NT2/D1 (cell line): ENCODE measurements around the gene TACR1.

Experiments
- DNase-seq: peaks from one replicate; pipeline ENCODE4 v3.0.0-alpha.2; 2011; ENCODE audit warnings: low read depth, low spot score
- H3K27me3 ChIP-seq: 2 replicates; pipeline ENCODE4 v1.6.0; 2011; ENCODE audit warnings: mild to moderate bottlenecking; ENCODE audit not compliant: insufficient read length, insufficient read depth
- H3K36me3 ChIP-seq: 2 replicates; pipeline ENCODE4 v1.6.1; 2011; ENCODE audit warnings: mild to moderate bottlenecking, low read length, mixed read lengths; ENCODE audit not compliant: insufficient read depth, insufficient read length
- H3K4me1 ChIP-seq: 2 replicates; pipeline ENCODE4 v1.5.1; 2011; ENCODE audit not compliant: insufficient read depth, insufficient read length
- H3K4me3 ChIP-seq: 2 replicates; pipeline ENCODE4 v1.5.1; 2011; ENCODE audit warnings: low read depth; ENCODE audit not compliant: insufficient read length
- H3K9ac ChIP-seq: 2 replicates; pipeline ENCODE4 v1.6.0; 2011; ENCODE audit warnings: low read depth; ENCODE audit not compliant: insufficient read length
- H3K9me3 ChIP-seq: 2 replicates; pipeline ENCODE4 v1.5.1; 2011; ENCODE audit warnings: mild to moderate bottlenecking, low read length; ENCODE audit not compliant: insufficient read depth
- SUZ12 ChIP-seq: IDR thresholded peaks from 2 replicates; pipeline ENCODE4 v1.6.1; 2011; ENCODE audit not compliant: insufficient read length, insufficient read depth; ENCODE audit errors: extremely low read depth
- YY1 ChIP-seq: IDR thresholded peaks from 2 replicates; pipeline ENCODE4 v1.6.1; 2011; ENCODE audit not compliant: insufficient read length, insufficient read depth
- ZNF274 ChIP-seq: IDR thresholded peaks from 2 replicates; pipeline ENCODE4 v1.6.1; 2011; ENCODE audit warnings: mild to moderate bottlenecking, low read depth, low read length

Gene TACR1

DNA sequence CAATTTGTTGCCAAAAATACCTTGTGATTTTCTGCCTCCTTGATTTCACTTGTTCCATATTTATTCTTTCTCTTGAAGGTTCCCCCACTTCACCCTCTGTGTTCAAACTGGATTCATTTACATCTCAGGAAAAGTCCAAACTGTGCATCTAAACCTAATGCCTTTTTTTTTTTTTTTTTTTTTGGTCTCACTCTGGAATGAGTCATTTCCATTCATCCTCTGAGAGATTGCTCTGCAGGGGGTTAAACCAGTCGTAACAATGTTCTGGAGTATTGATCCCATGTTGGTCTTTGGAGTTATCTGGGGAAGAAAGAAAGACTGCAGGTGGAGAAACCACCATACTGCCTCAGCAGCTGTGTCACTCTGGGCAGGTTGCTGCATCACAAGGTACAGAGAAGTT lies 119.7 kb downstream of the TACR1 start:
- DNase-seq, result no peak

GRCh38 chr2:75077909-75078308 lies 121.4 kb downstream of the TACR1 start:
- no peak overlapping the region for H3K9ac ChIP-seq
- no peaks in the 10 kb centered on the region for H3K27me3 ChIP-seq
- DNase-seq, result no peak
- no peak overlapping the region for H3K4me3 ChIP-seq
- no peak for TF ChIP-seq YY1
- TF ChIP-seq SUZ12, result no peak
- no peak for TF ChIP-seq ZNF274
- no peaks in the 10 kb centered on the region for H3K4me1 ChIP-seq
- H3K36me3 ChIP-seq, result no peaks in the 10 kb centered on the region
- no peaks in the 10 kb centered on the region for H3K9me3 ChIP-seq

More for the DNA sequence above, 119.7 kb downstream of the TACR1 start:
- TF ChIP-seq YY1, result no peak
- TF ChIP-seq ZNF274, result no peak
- TF ChIP-seq SUZ12, result no peak
- H3K4me1 ChIP-seq, result no peaks in the 10 kb centered on the region
- no peaks in the 10 kb centered on the region for H3K36me3 ChIP-seq
- no peak overlapping the region for H3K4me3 ChIP-seq
- H3K9me3 ChIP-seq, result no peaks in the 10 kb centered on the region
- no peaks in the 10 kb centered on the region for H3K27me3 ChIP-seq
- no peak overlapping the region for H3K9ac ChIP-seq

DNA sequence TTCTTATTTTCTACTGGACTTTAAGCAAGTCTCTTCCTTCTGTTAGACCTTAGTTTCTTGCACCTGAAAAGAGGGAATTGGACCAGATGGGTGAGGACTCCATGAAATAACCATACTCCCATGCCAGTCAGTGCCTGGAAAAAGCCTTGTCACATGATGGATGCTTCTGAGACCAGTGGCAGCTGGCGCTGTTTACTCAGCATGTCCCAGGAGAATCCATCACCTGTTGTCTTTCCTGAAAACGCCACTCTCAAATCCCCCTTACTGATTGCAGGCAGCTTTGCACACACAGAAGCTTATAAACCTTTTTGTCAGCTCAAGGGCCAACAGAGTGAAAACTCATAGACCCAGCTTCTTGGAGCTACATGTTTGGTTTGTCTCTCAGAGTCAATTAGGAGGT lies 123.2 kb downstream of the TACR1 start:
- H3K4me1 ChIP-seq, result no peaks in the 10 kb centered on the region
- no peak for DNase-seq

DNA sequence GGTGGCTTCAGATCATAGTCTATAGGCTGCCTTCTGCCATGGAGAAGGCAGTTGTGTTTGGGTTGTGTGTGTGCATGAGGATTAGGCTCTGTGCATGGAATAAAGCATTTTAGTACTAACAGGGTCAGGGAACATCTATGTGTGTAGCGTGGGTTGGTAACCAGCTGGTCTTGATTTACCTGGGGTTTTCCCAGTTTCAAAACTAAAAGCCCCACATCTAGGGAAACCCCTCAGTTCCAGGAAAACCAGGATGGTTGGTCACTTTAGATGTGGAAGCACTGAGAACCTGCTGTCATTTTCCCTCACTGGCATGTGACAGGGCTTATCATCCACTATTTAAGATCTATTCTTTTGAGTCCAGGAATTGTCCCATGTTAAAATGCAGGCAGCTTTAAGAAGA lies 124.6 kb downstream of the TACR1 start:
- TF ChIP-seq ZNF274, result no peak
- DNase-seq, result no peak
- Histone ChIP-seq H3K9ac (no peak overlapping the region), H3K9me3 (no peaks in the 10 kb centered on the region), H3K4me1 (no peaks in the 10 kb centered on the region), H3K27me3 (no peaks in the 10 kb centered on the region), H3K4me3 (no peak overlapping the region), H3K36me3 (no peaks in the 10 kb centered on the region)

More for the DNA sequence above, 123.2 kb downstream of the TACR1 start:
- H3K9me3 ChIP-seq, result no peaks in the 10 kb centered on the region
- no peak overlapping the region for H3K9ac ChIP-seq
- no peaks in the 10 kb centered on the region for H3K36me3 ChIP-seq
- H3K4me3 ChIP-seq, result no peak overlapping the region
- H3K27me3 ChIP-seq, result no peaks in the 10 kb centered on the region
- TF ChIP-seq SUZ12 (no peak), YY1 (no peak), ZNF274 (no peak)

DNA sequence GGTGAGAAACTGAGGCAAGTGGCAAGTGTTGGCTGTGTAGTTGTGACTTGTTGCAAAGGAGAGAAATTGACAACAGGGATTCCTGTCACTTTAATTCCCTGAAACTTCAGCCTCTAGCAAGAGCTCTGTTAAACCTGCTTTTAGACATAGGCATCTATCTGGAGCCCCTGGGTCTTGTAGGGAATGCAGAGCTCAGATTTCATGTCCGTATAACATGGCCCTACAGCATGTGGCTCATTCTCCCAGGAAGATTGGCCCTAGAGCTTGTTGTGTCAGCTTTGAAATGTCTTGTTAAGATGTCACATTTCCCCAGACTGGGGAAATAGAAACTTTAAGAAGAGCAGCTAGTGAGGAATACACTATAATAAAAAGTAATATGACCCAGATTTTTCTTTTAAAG lies 125.1 kb downstream of the TACR1 start:
- H3K4me3 ChIP-seq, result no peak overlapping the region
- no peaks in the 10 kb centered on the region for H3K9me3 ChIP-seq
- TF ChIP-seq SUZ12, result no peak
- no peak for TF ChIP-seq YY1
- TF ChIP-seq ZNF274, result no peak
- H3K9ac ChIP-seq, result no peak overlapping the region
- DNase-seq, result no peak
- no peaks in the 10 kb centered on the region for H3K36me3 ChIP-seq
- no peaks in the 10 kb centered on the region for H3K4me1 ChIP-seq
- no peaks in the 10 kb centered on the region for H3K27me3 ChIP-seq

GRCh38 chr2:75071766-75072165 lies 127.6 kb downstream of the TACR1 start:
- Histone ChIP-seq H3K27me3 (no peaks in the 10 kb centered on the region), H3K4me3 (no peak overlapping the region), H3K36me3 (no peaks in the 10 kb centered on the region), H3K9me3 (no peaks in the 10 kb centered on the region), H3K4me1 (no peaks in the 10 kb centered on the region), H3K9ac (no peak overlapping the region)
- TF ChIP-seq ZNF274 (no peak), YY1 (no peak), SUZ12 (no peak)
- no peak for DNase-seq

DNA sequence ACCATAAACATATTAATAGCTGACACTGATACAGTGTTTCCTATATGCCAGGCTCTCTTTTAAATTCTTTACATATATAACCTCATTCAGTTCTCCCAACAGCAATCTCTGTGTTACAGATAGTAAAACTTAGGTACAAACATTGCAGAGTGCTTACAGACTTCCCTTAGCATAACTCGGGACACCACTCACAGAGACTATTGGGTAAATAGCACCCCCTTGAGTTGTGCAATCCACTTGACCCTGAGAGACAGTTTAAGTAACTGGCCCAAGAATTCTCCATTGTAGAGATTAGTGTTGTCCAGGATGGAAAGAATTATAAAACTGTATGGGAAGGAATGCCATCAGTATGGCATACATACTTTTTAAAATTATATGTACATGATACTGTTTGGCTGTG lies 130.8 kb downstream of the TACR1 start:
- Histone ChIP-seq H3K27me3 (no peaks in the 10 kb centered on the region), H3K4me3 (no peak overlapping the region), H3K36me3 (no peaks in the 10 kb centered on the region), H3K9me3 (peaks cover 5% of the 10 kb centered on the region; the same call in 1 of the 2 replicates), H3K9ac (no peak overlapping the region), H3K4me1 (no peaks in the 10 kb centered on the region)
- TF ChIP-seq SUZ12, result no peak
- TF ChIP-seq ZNF274, result no peak
- TF ChIP-seq YY1, result no peak
- no peak for DNase-seq

DNA sequence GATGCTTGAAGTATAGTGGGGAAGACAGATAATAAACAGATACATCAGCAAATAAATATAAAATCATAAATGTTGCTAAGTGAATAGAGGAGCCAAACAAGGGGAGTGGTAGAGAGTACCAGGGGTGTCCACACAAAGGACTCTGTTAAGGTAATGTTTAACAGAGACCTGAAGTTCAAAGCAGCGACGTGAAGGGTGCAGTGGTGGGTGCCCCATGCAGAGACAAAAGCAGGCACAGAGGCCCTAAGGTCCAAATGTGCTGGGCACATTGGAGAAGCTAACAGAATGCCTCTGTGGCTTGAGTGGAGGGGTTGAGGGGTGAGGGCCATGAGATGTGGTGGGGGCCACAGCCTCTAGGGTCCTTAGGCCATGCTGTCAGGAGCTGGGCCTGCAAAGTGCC lies 131.8 kb downstream of the TACR1 start:
- TF ChIP-seq SUZ12, result no peak
- TF ChIP-seq ZNF274, result no peak
- TF ChIP-seq YY1, result no peak
- H3K27me3 ChIP-seq, result no peaks in the 10 kb centered on the region
- H3K9me3 ChIP-seq, result peaks cover 5% of the 10 kb centered on the region; the same call in 1 of the 2 replicates
- no peak overlapping the region for H3K4me3 ChIP-seq
- no peak for DNase-seq
- H3K36me3 ChIP-seq, result no peaks in the 10 kb centered on the region
- H3K4me1 ChIP-seq, result no peaks in the 10 kb centered on the region
- H3K9ac ChIP-seq, result no peak overlapping the region
